ENCODE data around the gene DGKB. TPM values are rescaled to one million over a fixed set of nuclear protein-coding genes. Genes with fewer than 3 reads are reported as not detected.

DGKB gene
- total RNA-seq, 4 donors from 2014 or later: 0.07 to 0.95 (median 0.34) TPM

DNA sequence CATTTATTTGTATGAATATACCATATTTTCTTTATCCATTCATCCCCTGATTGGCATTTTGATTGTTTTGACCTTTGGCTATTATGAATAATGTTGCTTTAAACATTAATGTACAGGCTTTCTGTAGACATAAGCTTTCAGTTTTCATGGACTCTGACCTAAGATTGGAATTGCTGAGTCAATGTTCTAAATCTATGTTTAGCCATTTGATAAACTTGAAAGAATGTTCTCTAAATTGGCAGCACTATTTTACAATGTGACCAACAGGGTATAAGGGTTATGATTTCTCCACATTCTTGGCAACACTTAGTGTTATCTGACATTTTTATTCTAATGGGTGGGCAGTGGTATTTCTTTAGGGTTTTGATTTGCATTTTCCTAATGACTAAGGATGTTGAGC lies 683.4 kb downstream of the DGKB start:
- DNase-seq (no peak), ATAC-seq (no peak)
- intact Hi-C loops (cut with DNase I; ENCODE audit: low total_unique reads): no loop called here
- no peaks in the 10 kb centered on the region for H3K9me3 ChIP-seq
- H3K4me1 ChIP-seq: no peaks in the 10 kb centered on the region
- H3K27me3 ChIP-seq: no peaks in the 10 kb centered on the region
- TF ChIP-seq, protein P1, sequence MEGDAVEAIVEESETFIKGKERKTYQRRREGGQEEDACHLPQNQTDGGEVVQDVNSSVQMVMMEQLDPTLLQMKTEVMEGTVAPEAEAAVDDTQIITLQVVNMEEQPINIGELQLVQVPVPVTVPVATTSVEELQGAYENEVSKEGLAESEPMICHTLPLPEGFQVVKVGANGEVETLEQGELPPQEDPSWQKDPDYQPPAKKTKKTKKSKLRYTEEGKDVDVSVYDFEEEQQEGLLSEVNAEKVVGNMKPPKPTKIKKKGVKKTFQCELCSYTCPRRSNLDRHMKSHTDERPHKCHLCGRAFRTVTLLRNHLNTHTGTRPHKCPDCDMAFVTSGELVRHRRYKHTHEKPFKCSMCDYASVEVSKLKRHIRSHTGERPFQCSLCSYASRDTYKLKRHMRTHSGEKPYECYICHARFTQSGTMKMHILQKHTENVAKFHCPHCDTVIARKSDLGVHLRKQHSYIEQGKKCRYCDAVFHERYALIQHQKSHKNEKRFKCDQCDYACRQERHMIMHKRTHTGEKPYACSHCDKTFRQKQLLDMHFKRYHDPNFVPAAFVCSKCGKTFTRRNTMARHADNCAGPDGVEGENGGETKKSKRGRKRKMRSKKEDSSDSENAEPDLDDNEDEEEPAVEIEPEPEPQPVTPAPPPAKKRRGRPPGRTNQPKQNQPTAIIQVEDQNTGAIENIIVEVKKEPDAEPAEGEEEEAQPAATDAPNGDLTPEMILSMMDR (IDR thresholded peaks at IDR 0.05 in 4 of 5, conservative IDR thresholded peaks at IDR 0.05 in 1 of 5): no peak
- no peak for TF ChIP-seq POLR2A (IDR thresholded peaks at IDR 0.05)
- H3K27ac ChIP-seq: no peak overlapping the region
- in situ Hi-C loops (cut with MboI; ENCODE audit: low sequenced_read_pairs in 4 of 4): no loop called here
- H3K36me3 ChIP-seq: no peaks in the 10 kb centered on the region
- H3K4me3 ChIP-seq: no peak overlapping the region

DNA sequence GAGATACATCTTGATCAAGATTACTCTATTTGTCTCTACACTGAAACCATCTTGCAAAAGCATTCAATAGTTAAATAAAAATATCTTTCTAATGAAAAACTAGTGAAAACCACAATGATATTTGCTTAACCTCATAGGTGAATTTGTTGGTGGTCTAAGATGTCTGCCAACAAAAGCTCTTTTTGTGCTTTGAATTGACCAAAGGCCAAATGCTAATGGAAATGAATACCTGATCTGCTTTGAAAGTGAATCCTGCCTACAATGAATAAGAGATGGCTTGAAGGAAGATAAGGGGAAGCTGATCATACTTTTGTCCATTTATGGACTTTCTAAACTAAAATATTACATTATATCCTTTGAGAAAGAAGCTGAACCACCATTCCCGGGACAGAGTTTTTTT lies 684.2 kb downstream of the DGKB start:
- intact Hi-C loops (cut with DNase I; ENCODE audit: low total_unique reads) (no loop called here), in situ Hi-C loops (cut with MboI; ENCODE audit: low sequenced_read_pairs in 4 of 4) (no loop called here)
- H3K27me3 ChIP-seq: no peaks in the 10 kb centered on the region
- H3K4me3 ChIP-seq: no peak overlapping the region
- no peaks in the 10 kb centered on the region for H3K36me3 ChIP-seq
- no peak for ATAC-seq
- no peak for DNase-seq
- TF ChIP-seq, protein P1 (IDR thresholded peaks at IDR 0.05 in 4 of 5, conservative IDR thresholded peaks at IDR 0.05 in 1 of 5): no peak
- H3K9me3 ChIP-seq: no peaks in the 10 kb centered on the region
- H3K27ac ChIP-seq: no peak overlapping the region
- no peaks in the 10 kb centered on the region for H3K4me1 ChIP-seq

DNA sequence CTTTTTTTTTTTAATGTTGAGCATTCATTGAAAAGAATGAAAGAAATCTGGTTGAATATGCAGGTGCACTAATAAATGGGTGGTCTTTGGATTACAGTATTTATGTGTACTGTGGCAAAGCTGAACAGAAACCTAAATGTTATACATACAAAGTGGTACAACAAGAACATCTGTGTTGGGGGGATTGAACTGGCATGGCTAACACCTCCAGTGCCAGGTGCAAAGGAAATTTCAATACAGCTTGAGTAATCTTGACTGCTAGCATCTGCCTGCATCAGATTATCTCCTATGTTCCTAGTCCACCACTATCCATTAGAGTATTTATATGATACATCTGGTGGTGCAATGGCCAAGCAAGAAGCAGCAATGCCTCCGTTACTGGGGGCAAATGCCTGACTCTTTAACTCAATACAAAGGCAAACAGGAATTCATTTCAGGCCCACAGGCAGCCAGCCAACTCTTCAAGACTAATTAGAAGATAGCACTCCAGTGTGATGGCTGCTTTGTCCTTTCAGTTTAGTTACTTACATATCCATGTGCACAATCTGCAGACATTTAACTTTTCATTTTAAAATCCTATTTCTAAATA lies 692.6 kb downstream of the DGKB start:
- Histone ChIP-seq H3K4me1 (no peaks in the 10 kb centered on the region), H3K27me3 (no peaks in the 10 kb centered on the region), H3K27ac (no peak overlapping the region), H3K9me3 (no peaks in the 10 kb centered on the region), H3K36me3 (no peaks in the 10 kb centered on the region), H3K4me3 (no peak overlapping the region)
- no peak for ATAC-seq
- in situ Hi-C loops (cut with MboI; ENCODE audit: low sequenced_read_pairs in 4 of 4): no loop called here
- TF ChIP-seq, protein P1 (IDR thresholded peaks at IDR 0.05 in 4 of 5, conservative IDR thresholded peaks at IDR 0.05 in 1 of 5): no peak
- no peak for DNase-seq
- intact Hi-C loops (cut with DNase I; ENCODE audit: low total_unique reads): no loop called here

DNA sequence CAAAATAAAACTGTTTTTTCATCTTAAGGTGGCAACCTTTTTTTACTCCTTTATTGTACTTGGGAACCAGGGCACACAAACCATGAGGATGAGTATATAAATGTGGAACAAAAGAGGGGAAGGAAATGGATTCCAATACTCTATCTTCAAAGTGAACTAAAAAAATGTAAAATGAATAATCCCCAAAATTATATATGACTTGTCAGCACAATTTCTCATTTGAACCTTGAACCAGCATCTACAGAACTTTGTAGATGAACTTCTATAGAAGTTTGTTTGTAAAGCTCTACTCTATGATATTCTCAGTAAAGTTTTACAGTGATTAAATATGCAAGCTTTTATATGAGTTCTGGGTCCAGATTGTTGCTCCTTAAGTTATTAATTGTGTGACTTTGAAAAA lies 694.8 kb downstream of the DGKB start:
- DNase-seq (no peak), ATAC-seq (no peak)
- in situ Hi-C loops (cut with MboI; ENCODE audit: low sequenced_read_pairs in 4 of 4) (no loop called here), intact Hi-C loops (cut with DNase I; ENCODE audit: low total_unique reads) (no loop called here)
- Histone ChIP-seq H3K27ac (no peak overlapping the region), H3K27me3 (no peaks in the 10 kb centered on the region), H3K4me3 (no peak overlapping the region), H3K9me3 (no peaks in the 10 kb centered on the region), H3K4me1 (no peaks in the 10 kb centered on the region), H3K36me3 (no peaks in the 10 kb centered on the region)
- TF ChIP-seq POLR2A (IDR thresholded peaks at IDR 0.05): no peak
- TF ChIP-seq, protein P1 (IDR thresholded peaks at IDR 0.05 in 4 of 5, conservative IDR thresholded peaks at IDR 0.05 in 1 of 5): no peak

DNA sequence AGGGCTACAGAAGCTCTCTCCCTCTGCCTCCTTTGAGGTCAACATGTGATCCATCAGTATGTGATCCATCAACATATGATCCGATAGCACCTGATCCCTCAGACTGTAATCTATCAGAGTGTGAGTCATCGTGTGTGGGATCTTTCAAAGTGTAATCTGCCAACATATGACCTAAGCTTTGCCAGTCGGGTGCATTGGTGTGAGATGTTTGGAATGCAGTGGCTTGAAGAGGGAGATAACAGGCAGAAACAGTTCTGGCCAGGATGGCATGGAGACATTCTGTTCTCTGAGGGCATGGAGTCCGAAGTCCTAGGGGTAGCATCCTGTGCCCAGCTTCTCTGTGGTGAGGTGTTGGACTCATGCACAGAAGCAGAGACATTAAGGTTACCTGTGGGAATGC lies 695.4 kb downstream of the DGKB start:
- no peak overlapping the region for H3K27ac ChIP-seq
- TF ChIP-seq, protein P1 (IDR thresholded peaks at IDR 0.05 in 4 of 5, conservative IDR thresholded peaks at IDR 0.05 in 1 of 5): no peak
- TF ChIP-seq POLR2A (IDR thresholded peaks at IDR 0.05): no peak
- H3K27me3 ChIP-seq: no peaks in the 10 kb centered on the region
- intact Hi-C loops (cut with DNase I; ENCODE audit: low total_unique reads) (no loop called here), in situ Hi-C loops (cut with MboI; ENCODE audit: low sequenced_read_pairs in 4 of 4) (no loop called here)
- no peaks in the 10 kb centered on the region for H3K36me3 ChIP-seq
- ATAC-seq (no peak), DNase-seq (no peak)
- no peaks in the 10 kb centered on the region for H3K4me1 ChIP-seq
- no peaks in the 10 kb centered on the region for H3K9me3 ChIP-seq
- H3K4me3 ChIP-seq: no peak overlapping the region
